GM18868 (cell line): ENCODE results near the gene NDUFS8.

ENCODE experiments used
- ATAC-seq: cut with Tn5 transposase; IDR thresholded peaks from one replicate; pipeline ENCODE4 v1.9.1; 2021; ENCODE audit warnings: mild to moderate bottlenecking, moderate library complexity; ENCODE audit not compliant: unreplicated experiment

NDUFS8 gene

DNA sequence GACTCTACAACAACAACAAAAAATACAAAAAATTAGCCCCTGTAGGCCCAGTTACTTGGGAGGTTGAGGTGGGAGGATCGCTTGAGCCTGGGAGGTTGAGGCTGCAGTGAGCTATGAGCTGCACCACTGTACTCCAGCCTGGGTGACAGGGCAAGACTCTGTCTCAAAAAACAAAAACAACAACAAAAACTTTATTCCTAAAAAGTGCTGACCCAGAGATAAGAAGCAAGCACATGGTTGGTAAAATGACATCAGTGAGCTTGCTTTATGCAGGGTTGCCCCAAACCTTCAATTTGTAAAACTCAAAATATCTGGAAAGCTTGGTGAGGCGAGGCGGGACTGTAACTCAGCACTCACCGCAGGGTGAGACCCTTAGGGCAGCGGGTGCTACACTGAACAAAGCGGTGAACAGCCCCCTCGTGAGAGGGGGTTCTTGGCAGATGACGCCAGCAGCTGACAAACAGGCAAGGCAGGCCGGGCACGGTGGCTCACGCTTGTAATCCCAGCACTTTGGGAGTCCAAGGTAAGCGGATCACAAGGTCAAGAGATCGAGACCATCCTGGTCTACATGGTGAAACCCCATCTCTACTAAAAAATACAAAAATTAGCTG is 4.9 kb downstream of the NDUFS8 start:
- no peak for ATAC-seq

DNA sequence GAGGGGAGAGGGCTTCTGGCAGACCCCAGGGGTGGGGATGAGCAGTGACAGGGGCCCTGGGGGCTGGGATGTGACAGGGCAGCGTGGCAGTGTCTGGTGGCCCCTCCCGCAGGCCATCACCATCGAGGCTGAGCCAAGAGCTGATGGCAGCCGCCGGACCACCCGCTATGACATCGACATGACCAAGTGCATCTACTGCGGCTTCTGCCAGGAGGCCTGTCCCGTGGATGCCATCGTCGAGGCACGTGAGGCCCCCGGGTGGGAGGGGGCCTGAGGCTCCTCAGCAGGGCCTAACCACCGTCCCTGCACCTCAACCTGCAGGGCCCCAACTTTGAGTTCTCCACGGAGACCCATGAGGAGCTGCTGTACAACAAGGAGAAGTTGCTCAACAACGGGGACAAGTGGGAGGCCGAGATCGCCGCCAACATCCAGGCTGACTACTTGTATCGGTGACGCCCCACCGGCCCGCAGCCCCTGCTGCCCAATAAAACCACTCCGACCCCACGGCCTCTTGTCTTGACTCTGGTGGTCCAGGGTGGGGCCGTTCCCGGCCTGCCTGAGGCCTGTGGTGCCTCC is 5.7 kb downstream of the NDUFS8 start:
- no peak for ATAC-seq

DNA sequence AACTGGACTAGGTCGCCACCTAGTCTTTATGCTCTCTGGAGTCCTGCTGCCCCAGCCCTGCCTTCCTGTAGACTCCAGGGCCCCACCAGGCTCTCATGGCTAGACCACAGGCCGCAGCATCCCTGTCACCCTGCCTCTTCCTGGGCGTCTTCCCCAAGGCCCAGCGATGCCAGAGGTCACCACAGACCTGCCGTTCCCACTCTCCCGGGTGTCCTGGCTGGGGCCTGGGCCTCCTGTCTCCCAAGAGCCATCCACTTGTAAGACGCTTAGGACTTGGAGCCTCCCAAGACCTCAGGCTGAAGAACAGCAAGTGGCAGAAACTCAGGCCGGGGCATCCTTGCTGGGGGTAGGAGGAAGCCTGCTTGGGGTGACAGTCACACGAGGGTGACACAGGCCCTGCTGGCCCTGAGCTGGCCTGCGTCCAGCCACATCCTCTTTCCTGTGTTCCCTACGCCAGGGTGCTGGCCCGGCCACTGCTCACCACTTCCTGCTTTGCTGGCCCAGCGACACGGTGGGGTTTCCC is 6.3 kb downstream of the NDUFS8 start:
- ATAC-seq, result no peak

DNA sequence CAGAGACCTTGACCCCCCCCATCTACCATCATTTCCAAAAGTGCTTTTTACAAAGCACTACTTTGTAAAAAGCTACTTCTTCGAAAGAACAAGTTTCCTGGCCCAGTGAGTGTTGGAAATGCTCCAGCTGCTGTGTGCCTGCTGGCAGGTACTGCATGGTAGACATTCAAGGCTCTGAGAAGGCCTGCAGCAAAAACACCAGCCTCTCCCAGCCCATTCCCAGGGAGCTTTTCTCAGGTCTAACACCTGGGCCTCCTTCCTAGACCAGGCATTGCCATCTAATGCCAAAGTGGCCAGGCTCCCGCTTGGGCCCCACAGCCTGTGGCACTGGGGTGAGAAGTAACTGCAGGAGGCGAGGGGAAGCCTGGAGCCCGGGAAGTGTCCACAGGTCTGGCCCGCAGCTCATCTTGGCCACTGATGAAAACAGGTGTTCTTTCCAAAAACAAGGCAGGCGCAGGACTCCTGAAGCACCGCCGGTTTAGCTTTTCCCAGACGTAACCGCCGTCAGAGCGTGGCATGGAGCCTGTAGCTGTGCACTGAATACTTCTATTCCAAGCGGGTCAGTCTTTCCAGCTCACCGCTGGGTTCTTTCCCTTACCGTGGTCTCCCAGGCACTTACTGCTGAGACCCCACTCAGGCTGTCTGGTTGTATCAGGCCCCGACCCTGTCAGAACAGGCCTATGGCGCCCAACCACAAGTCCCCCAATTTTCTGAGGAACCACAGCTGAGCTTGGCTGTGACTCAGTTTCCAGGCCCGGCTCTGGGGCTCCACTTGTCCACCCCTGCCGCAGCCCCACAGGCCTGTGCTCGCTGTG is 7.1 kb downstream of the NDUFS8 start:
- ATAC-seq, result no peak

DNA sequence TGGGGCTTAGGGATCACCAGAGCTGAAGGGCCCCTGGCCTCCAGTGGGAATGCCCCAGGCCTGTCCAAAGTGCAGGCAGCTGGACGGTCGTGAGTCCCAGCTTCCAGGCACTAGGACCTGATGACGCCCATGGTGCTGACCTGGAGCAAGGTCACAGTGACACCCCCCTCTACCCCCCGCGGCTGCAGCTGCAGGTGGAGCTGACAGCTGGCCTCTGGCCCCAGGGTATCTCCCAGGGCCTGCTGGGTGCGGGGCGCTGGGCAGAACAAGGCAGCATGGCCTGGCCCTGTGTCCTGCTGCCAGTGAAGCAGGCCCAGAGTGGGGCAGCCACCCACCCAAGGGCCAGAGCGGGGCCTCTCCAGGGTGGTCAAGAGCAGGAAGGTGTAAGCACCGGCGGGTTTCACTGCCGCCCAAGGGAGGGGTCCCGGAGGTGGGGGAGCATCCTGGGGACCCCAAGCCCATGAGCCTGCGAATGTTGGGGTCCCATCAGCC is 7.8 kb downstream of the NDUFS8 start:
- no peak for ATAC-seq

DNA sequence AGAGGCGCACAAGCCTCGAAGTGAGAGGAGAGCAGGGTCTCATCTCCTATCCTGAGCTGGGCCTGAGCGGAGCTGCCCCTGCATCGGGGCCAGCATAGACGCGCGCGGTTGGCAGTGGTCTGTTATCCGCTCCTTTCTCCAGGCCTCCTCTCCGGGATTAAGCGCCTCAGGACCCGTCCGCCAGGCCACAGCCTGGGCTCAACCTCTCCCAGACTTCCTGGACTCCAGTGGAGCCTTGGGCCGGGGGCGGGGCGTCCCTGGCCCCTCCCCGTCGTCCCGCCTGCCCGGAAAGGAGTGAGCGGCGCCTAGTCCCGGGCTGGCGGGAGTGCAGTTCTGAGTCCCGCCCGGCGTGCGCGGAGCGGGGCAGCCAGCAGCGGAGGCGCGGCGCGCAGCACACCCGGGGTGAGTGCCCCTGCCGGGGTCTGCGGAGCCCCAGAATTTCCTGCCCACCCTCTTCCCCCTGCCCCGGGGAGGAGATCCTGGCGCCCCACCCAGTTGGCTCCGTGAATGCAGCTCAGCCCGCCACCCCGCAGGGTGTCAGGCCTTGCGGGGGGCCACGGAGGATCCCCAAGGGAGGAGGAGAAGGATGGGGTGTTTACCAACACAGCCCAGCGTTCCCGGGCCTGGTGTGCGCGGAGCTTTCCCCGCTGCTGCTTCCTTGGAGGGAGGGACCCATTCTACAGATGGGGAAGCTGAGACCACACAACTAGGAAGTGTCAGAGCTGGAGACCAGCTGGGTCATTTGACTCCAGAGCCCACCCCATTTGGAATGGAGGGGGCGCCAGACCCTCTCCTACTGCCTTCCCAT is 8.4 kb downstream of the NDUFS8 start, which contains the start of gene TCIRG1:
TCIRG1 (plus strand) TSS at position 308 of the 808 bp plus-strand sequence. CDS start 2,247 bp downstream, outside the sequence.
- peak; percentile 50 for ATAC-seq

DNA sequence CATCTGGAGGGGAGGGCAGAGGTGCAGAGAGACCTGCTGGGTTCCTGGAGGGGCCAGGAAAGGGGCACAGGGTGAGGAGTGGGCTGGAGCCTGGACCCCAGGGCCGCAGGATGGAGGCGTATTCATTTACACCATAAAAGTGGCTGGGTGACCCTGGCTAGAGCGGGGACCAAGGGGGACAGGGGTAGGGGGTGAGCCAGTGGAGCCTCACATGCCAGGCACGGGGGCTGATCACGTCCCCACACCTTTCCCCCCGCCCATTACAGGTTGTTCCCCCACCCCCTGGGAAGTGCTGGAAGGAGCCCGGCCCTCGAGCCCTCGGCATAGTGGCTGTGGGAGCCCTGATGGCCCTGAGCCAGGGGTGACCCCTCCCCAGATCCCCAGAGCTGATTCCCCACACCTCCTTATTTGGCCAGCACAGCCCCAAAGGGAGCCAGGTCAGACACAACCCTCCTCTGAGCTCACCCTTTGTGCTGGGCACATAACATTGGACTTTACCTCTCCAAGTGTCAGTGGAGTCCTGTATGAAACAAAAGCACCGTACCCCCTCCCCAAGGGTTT is 9.1 kb downstream of the NDUFS8 start:
- ATAC-seq, result no peak

DNA sequence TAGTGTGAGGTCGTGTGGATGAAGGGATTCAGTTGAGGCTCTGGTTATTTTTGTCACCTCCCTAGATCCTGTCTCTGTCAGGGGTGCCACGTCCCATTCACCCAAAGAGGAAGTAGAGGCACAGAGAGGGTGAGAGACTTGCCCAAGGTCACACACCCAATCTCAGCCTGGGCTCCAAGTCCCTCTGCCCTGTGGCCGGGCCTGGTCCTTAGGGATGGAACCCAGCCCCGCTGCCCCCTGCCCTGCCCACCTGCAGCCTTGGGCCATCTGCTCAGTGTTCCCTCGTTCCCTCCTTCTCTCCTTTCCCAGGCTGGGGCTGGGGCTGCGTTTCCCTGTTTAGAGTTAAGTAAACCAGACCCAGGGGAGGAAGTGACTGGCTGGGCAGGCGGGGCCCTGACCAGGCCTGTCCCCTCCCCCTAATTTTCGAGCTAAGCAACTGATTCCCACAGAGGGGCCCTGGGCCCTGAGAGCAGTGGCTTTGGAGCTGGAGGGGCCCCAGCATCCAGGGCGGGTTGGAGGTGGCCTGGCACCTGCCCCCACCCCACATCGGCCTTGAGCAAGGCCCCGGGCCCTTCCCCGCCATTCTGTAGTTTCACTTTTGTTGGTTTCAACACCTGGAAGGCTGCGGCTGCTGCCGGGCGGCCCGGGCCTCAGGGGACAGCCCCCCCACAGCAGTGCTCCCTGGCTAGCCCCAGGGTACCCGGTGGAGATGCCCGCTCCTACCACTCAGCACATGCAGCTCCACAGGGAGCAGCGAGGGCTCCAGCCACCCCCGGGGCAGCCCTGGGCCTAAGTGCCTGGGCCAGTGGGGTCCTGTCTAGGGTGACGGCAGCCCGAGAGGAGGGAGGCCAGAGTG is 9.8 kb downstream of the NDUFS8 start:
- ATAC-seq, result peak; percentile 59

DNA sequence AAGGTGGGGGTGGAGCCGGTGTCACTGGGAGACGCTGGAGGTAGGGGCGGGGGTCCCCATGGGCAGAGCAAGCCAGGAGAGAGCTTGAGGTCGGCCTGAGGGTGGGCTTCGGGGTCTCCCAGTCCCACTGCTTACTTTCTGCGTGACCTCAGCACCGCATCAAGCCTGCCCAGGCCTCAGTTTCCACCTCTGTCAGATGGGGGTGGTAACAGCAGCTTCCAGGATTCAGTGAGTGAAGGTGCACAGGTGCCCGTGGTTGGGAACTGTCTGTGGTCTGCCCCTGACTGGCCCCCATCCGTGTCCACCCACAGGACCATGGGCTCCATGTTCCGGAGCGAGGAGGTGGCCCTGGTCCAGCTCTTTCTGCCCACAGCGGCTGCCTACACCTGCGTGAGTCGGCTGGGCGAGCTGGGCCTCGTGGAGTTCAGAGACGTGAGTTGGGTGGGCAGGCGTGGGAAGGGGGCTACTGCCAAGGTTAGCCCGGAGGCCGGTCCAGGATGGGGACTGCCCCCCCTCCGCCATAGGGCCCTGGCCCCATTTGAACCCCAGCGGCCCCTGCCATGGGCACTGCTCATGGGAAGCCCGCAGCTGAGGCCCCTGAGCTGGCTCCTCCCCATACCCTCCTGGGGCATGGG is 10.6 kb downstream of the NDUFS8 start:
- ATAC-seq, result no peak

DNA sequence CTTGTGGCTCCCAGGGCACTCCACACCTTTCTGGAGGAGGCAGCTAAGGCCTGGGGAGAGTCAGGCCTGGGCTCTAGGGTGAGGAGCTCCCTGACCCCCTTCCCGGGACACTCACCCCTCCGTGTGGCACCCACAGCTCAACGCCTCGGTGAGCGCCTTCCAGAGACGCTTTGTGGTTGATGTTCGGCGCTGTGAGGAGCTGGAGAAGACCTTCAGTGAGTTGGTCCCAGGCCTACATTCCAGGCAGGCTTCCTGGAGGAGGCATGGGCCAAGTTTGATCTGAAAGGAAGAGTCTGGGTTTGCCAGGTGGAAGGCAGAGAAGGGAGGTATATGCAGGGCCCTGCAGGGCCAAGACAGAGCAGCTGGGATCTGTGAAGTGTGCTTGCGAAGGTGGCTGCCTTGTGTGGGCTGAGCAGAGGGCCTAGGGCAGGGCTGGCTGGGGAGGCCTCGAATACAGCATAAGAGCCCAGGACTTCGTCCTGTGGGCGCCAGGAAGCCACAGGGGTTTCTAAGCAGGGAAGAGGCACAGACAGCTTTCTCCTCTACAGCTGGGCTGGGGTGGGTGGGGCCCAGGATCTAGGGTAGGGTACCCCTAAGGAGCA is 11.2 kb downstream of the NDUFS8 start:
- no peak for ATAC-seq

DNA sequence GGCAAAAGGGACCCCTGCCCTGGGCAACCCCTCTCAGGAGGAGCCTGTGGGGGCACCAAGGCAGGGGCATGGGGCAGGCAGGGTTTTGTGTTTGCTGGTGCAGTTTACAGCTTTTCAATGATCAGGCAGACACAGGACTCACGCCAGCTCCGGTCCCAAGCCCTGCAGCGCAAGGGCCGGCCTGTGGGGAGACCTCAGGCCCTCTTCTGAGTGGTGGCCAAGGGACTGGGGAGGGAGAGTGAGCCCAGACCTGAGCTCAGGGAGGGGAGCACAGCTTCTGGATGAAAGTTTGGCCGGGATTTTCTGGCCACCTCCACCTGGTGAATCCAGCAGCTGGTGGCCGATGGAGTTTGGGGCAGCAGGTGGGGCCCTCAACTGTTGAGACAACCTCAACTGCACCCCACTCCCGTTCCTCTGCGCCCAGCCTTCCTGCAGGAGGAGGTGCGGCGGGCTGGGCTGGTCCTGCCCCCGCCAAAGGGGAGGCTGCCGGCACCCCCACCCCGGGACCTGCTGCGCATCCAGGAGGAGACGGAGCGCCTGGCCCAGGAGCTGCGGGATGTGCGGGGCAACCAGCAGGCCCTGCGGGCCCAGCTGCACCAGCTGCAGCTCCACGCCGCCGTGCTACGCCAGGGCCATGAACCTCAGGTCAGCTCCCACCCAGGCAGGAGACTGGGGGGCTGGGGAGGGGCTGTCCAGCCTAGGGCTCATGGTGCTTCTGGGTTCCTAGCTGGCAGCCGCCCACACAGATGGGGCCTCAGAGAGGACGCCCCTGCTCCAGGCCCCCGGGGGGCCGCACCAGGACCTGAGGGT is 11.9 kb downstream of the NDUFS8 start:
- no peak for ATAC-seq

DNA sequence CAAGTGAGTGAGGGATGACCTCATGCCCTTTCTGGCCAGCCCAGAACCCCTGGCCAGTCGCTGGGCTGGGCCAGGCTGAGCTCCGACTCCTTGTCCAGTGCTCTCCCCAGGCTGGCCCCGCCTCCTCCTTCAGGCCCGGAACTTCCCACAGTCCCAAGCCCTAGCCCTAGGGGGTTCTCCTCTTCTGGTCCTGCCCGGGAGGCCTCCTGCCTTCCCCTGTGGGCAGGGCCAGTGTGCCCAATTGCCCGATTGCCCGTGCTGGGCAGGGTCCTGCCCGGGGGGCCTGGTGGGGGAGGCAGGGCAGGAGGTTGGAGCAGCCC is 12.5 kb downstream of the NDUFS8 start:
- ATAC-seq, result no peak

DNA sequence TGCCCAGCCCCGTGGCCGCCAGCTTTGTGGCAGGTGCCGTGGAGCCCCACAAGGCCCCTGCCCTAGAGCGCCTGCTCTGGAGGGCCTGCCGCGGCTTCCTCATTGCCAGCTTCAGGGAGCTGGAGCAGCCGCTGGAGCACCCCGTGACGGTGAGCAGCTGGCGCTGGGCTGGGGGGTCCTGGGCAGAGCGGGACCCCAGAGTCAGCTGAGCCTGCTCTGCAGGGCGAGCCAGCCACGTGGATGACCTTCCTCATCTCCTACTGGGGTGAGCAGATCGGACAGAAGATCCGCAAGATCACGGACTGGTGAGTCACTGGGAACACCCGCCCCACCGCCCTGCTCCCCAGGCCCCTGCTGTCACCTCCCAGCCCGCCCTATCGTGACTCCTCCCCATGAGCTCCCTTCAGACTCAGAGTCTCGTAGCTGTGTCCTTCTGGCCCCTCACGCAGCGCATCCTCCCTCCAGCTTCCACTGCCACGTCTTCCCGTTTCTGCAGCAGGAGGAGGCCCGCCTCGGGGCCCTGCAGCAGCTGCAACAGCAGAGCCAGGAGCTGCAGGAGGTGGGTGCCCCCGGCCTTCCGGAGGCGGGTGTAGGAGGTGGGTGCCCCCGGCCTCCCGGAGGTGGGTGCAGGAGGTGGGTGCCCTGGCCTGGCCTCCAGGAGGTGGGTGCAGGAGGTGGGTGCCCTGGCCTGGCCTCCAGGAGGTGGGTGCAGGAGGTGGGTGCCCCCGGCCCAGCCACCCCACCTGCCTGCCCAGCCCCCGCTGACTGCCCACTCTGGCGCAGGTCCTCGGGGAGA is 13.1 kb downstream of the NDUFS8 start:
- ATAC-seq, result no peak

DNA sequence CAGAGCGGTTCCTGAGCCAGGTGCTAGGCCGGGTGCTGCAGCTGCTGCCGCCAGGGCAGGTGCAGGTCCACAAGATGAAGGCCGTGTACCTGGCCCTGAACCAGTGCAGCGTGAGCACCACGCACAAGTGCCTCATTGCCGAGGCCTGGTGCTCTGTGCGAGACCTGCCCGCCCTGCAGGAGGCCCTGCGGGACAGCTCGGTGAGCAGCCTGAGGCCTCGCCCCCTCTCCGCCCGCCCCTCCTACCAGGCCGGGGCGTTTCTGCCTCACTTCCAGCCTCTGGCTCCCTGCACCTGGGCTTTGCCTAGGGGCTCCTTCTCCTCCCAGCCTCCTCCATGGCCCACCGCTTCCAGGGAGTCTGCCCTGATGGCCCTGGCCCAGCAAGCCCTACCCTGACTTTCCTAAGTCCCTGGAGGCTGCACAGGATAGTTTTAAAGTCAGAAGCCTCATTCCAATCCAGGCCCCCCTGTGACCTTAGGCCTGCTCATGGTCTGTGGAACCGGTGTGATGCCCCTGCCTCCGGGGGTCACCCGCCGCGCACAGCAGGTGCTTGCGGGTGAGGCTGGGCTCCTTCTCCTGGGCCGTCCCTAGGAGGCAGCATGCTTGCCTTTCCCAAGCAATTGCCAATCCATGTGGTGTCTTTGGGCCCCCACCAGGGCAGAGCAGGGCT is 13.8 kb downstream of the NDUFS8 start:
- ATAC-seq, result no peak

DNA sequence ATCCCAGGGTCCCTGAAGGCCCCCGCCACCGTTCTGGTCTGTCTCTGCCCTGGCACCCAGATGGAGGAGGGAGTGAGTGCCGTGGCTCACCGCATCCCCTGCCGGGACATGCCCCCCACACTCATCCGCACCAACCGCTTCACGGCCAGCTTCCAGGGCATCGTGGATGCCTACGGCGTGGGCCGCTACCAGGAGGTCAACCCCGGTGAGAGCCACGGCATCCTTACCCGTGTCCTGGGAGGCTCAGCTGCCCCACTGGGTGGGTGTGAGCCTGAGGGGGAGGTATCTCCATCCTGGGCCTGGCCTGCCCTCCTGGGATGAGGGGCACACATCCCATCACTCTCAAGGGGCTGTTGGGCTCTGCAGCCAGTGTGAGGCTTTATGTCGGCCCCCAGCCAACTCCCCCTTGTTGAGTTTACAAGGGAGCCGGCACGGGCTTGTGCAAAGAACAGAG is 14.4 kb downstream of the NDUFS8 start:
- ATAC-seq, result no peak

DNA sequence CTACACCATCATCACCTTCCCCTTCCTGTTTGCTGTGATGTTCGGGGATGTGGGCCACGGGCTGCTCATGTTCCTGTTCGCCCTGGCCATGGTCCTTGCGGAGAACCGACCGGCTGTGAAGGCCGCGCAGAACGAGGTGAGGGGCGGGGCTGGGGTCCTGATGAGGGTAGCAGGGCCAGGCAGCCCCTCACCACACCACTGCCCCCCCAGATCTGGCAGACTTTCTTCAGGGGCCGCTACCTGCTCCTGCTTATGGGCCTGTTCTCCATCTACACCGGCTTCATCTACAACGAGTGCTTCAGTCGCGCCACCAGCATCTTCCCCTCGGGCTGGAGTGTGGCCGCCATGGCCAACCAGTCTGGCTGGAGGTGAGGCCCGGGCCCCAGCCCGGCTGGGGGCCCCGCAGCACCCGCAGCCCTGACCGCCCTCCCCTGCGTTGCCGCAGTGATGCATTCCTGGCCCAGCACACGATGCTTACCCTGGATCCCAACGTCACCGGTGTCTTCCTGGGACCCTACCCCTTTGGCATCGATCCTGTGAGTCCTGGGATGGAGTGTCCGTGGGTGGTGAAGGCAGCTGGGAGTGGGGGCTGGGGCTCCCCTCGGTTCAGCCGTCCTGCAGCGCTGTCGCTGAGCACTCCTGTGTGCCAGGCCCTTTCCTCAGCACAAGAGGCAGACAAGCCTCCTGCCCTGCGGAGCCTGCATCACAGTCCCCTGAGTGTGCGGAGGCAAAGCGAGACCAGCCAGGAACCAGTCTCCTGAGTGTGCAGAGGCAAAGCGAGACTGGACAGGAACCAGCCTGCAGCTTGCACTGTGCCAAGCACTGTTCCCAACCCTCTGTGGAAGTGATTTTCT is 17.2 kb downstream of the NDUFS8 start:
- ATAC-seq, result no peak
